HepG2 (cell line): ENCODE measurements around the gene ABCD1. TPM values are rescaled to one million over a fixed set of nuclear protein-coding genes. Genes with fewer than 3 reads are reported as not detected.
"Not testable (repeated sequence)": the region's sequence is repeated elsewhere in the genome, so short reads cannot be mapped to it uniquely, and the experiment has no call there.

Experiments used
- ATAC-seq: fragments of 200-7000 bp; cut with Tn5 transposase; 3 replicates; pipeline ENCODE4 v1.9.1; 2020; ENCODE audit warnings: mild to moderate bottlenecking, moderate library complexity
- BruUV-seq: library from RNA; stranded (reverse); fragments of 400-500 nt; replicated peaks from 2 replicates; lab custom pipeline; 2021; lab: Mats Ljungman, UMichigan
- CTCF ChIA-PET: fragments of 300-600 bp; formaldehyde crosslinking; extraction: SDS; loops from one replicate; lab custom pipeline; 2021; ENCODE audit warnings: low total read pairs, inconsistent platforms, low intra/inter-chr PET ratio; lab: Yijun Ruan, JAX
- POLR2A ChIA-PET: fragments of 350-600 bp; sonication (Branson Sonifier 250); formaldehyde crosslinking; loops from one replicate; lab custom pipeline; 2020; ENCODE audit warnings: antibody characterized with exemption, inconsistent platforms; lab: Yijun Ruan, JAX
- DNase-seq: peaks from one replicate; pipeline ENCODE4 v3.0.0-alpha.2; 2015; ENCODE audit warnings: low spot score
- FAIRE-seq: peaks from 3 replicates; lab custom pipeline; 2011; peaks lifted over from hg19 to GRCh38; lab: Jason Lieb, UNC
- H2AFZ ChIP-seq: one replicate; pipeline ENCODE4 v1.6.1; 2011; ENCODE audit warnings: low read length, inconsistent platforms
- H3K27ac ChIP-seq: fragments of 300-600 bp; 3 replicates; pipeline ENCODE4 v1.8.0; 2011; ENCODE audit warnings: mixed run types, mild to moderate bottlenecking, mixed read lengths, low read length, inconsistent platforms; ENCODE audit not compliant: insufficient read depth; ENCODE audit errors: extremely low read length
- H3K27me3 ChIP-seq, 2 experiments: fragments of 200-600 bp in 1 of 2; 2 replicates in 1 of 2; 3 replicates in 1 of 2; pipeline versions ENCODE4 v1.6.0 to v1.8.0; 2011; ENCODE audit warnings: low read length in 2 of 2, mild to moderate bottlenecking in 2 of 2, moderate library complexity in 2 of 2, inconsistent platforms in 1 of 2; ENCODE audit not compliant: insufficient read depth in 2 of 2, control insufficient read depth in 1 of 2
- H3K36me3 ChIP-seq, 2 experiments: fragments of 200-600 bp in 1 of 2; replicated peaks in 1 of 2; 2 replicates in 1 of 2; 3 replicates in 1 of 2; pipeline versions ENCODE4 v1.5.1 to v1.8.0; 2011; ENCODE audit warnings: low read length in 2 of 2, inconsistent platforms in 1 of 2; ENCODE audit not compliant: insufficient read depth in 2 of 2, control insufficient read depth in 1 of 2
- H3K4me1 ChIP-seq: 2 replicates; pipeline ENCODE4 v1.5.1; 2012; ENCODE audit warnings: low read length, inconsistent platforms; ENCODE audit not compliant: insufficient read depth
- H3K4me2 ChIP-seq: 2 replicates; pipeline ENCODE4 v1.6.0; 2011; ENCODE audit warnings: low read depth, low read length, inconsistent platforms
- H3K4me3 ChIP-seq, 3 experiments: fragments of 200-600 bp in 1 of 3; sonication (generic), shearing (Covaris generic) in 1 of 3; replicated peaks in 1 of 3; 2 replicates each; pipeline ENCODE4 v1.5.1; 2011 to 2016; ENCODE audit warnings: low read length in 3 of 3, inconsistent platforms in 2 of 3, low read depth in 2 of 3, mild to moderate bottlenecking in 2 of 3, control low read depth in 1 of 3, mixed read lengths in 1 of 3; ENCODE audit not compliant: insufficient read depth in 1 of 3
- H3K79me2 ChIP-seq: one replicate; pipeline ENCODE4 v1.6.1; 2011; ENCODE audit warnings: low read length, inconsistent platforms; ENCODE audit not compliant: insufficient read depth
- H3K9ac ChIP-seq: 2 replicates; pipeline ENCODE4 v1.6.0; 2011; ENCODE audit warnings: mild to moderate bottlenecking, low read depth, low read length, inconsistent platforms; ENCODE audit not compliant: insufficient read depth
- H3K9me3 ChIP-seq: 2 replicates; pipeline ENCODE4 v1.5.1; 2012; ENCODE audit warnings: mild to moderate bottlenecking, low read length
- H4K20me1 ChIP-seq: 2 replicates; pipeline ENCODE4 v1.6.0; 2011; ENCODE audit warnings: inconsistent platforms, mild to moderate bottlenecking, low read length, moderate library complexity; ENCODE audit not compliant: insufficient read depth
- KAT2B ChIP-seq: fragments of 150-350 bp; IDR thresholded peaks from 2 replicates; pipeline ENCODE4 v1.6.1; 2014; ENCODE audit warnings: low read depth, low read length, borderline replicate concordance
- PHF8 ChIP-seq: sonication (generic); formaldehyde crosslinking; IDR thresholded peaks from 2 replicates; pipeline ENCODE4 v1.5.0; 2020; ENCODE audit warnings: missing genetic modification reagents
- WGBS: methylation state at CpG from one replicate; pipeline ENCODE4 v1.1.6; 2017; ENCODE audit warnings: low lambda C conversion rate; 5-methylcytosine and 5-hydroxymethylcytosine counted together
- in situ Hi-C: cut with HindIII; loops from 2 replicates; pipeline ENCODE4 v1.10.0; 2017; ENCODE audit warnings: low pct_unique_long_range_greater_than_20kb; ENCODE audit not compliant: extremely low pct_ligation_motif_present
- intact Hi-C: fragments of 100-400 bp; cut with micrococcal nuclease; formaldehyde crosslinking; loops from one replicate; pipeline ENCODE4 v1.10.0; 2022; ENCODE audit not compliant: unreplicated experiment
- polyA plus RNA-seq, 8 experiments: library from polyadenylated mRNA; depleted of rRNA in 3 of 8; stranded (reverse) in 7 of 8; unstranded in 1 of 8; fragments of >200 nt; fragmentation: Illumina TruSeq in 4 of 8; extraction: Trizol in 4 of 8; gene quantifications; 2 replicates each; pipeline versions ENCODE4 v1.2.1 to v1.2.3, GENCODE V29; 2011 to 2016; ENCODE audit warnings: low read depth in 4 of 8, missing spikeins in 1 of 8, mixed read lengths in 1 of 8; ENCODE audit not compliant: insufficient read depth in 1 of 8
- total RNA-seq, 5 experiments: library from RNA; depleted of rRNA; stranded (reverse); fragments of >200 nt; fragmentation: Illumina TruSeq; extraction: Trizol; gene quantifications; 2 replicates each; pipeline ENCODE4 v1.2.3, GENCODE V29; 2016; ENCODE audit warnings: low read depth in 1 of 5

Gene ABCD1
- total and polyA plus RNA-seq, 2 of the 13 experiments (the other 11 are each of a cell fraction or from before 2014, with no cell fraction given): 11.4 to 15.9 TPM

- intact Hi-C loops (no loop called here), in situ Hi-C loops (no loop called here)
- peak; percentile 71 for TF ChIP-seq KAT2B
- no peak for TF ChIP-seq PHF8 (CRISPR knock-in tag)
- Histone ChIP-seq H2AFZ (no peak overlapping the region), H3K4me2 (no peak overlapping the region), H3K36me3 (no peaks in the 10 kb centered on the region), H4K20me1 (no peaks in the 10 kb centered on the region), H3K9ac (no peak overlapping the region), H3K4me3 (no peak overlapping the region), H3K27me3 (no peaks in the 10 kb centered on the region), H3K4me1 (peaks cover 13% of the 10 kb centered on the region), H3K27ac (no peak overlapping the region), H3K9me3 (no peaks in the 10 kb centered on the region), H3K79me2 (no peaks in the 10 kb centered on the region)
- 34% methylated on average over 3 of the region's 3 CpGs for WGBS
- ChIA-PET POLR2A (no interaction called here), CTCF (no interaction called here)
- no peak for FAIRE-seq
- DNase-seq: no peak
- BruUV-seq: no TSS peak
- no peak for ATAC-seq
These were observed 21.7 kb downstream of the ABCD1 start for GRCh38 chrX:153746359-153746758.

- ATAC-seq: not testable (repeated sequence)
- 64% methylated on average over 6 of the region's 6 CpGs for WGBS
These were observed 22.3 kb downstream of the ABCD1 start for GRCh38 chrX:153746991-153747390.

GRCh38 chrX:153749017-153749416 is 24.4 kb downstream of the ABCD1 start:
- H3K27me3 ChIP-seq, H3K27ac ChIP-seq, H3K4me3 ChIP-seq, H3K9ac ChIP-seq, intact Hi-C loops, ATAC-seq, H3K4me2 ChIP-seq, FAIRE-seq, POLR2A ChIA-PET, in situ Hi-C loops, CTCF ChIA-PET, H2AFZ ChIP-seq, H3K79me2 ChIP-seq, BruUV-seq, H3K9me3 ChIP-seq, H4K20me1 ChIP-seq, DNase-seq, H3K36me3 ChIP-seq: not testable (repeated sequence)
- WGBS: 69% methylated on average over 6 of the region's 7 CpGs
- H3K4me1 ChIP-seq: peaks cover 13% of the 10 kb centered on the region

More at GRCh38 chrX:153746991-153747390, 22.3 kb downstream of the ABCD1 start:
- H3K79me2 ChIP-seq, in situ Hi-C loops, H3K27ac ChIP-seq, H3K9ac ChIP-seq, H4K20me1 ChIP-seq, H3K36me3 ChIP-seq, H2AFZ ChIP-seq, H3K9me3 ChIP-seq, BruUV-seq, H3K4me3 ChIP-seq, CTCF ChIA-PET, intact Hi-C loops, POLR2A ChIA-PET, FAIRE-seq, DNase-seq, H3K4me2 ChIP-seq, H3K27me3 ChIP-seq: not testable (repeated sequence)
- peaks cover 13% of the 10 kb centered on the region for H3K4me1 ChIP-seq
